Left renal cortex interstitium (tissue), 4 donors: Measurements from ENCODE around the gene ACER1. TPM values are rescaled to one million over a fixed set of nuclear protein-coding genes. Genes with fewer than 3 reads are reported as not detected.

Experiments
- DNase-seq, 4 donors: peaks; one replicate each; pipeline ENCODE4 v3.0.0-alpha.2; 2013; ENCODE audit warnings: low read depth in 4 of 4, low spot score in 2 of 4, missing footprints in 1 of 4
- polyA plus RNA-seq, 4 donors: library from polyadenylated mRNA; unstranded; fragments of 120-200 nt; gene quantifications; one replicate each; pipeline ENCODE4 v1.2.1, GENCODE V29; 2013; ENCODE audit not compliant: insufficient read length in 4 of 4

ACER1 gene
- polyA plus RNA-seq, 4 donors, result 0.10 to 0.24 (median 0.13) TPM; not detected in 1

DNA sequence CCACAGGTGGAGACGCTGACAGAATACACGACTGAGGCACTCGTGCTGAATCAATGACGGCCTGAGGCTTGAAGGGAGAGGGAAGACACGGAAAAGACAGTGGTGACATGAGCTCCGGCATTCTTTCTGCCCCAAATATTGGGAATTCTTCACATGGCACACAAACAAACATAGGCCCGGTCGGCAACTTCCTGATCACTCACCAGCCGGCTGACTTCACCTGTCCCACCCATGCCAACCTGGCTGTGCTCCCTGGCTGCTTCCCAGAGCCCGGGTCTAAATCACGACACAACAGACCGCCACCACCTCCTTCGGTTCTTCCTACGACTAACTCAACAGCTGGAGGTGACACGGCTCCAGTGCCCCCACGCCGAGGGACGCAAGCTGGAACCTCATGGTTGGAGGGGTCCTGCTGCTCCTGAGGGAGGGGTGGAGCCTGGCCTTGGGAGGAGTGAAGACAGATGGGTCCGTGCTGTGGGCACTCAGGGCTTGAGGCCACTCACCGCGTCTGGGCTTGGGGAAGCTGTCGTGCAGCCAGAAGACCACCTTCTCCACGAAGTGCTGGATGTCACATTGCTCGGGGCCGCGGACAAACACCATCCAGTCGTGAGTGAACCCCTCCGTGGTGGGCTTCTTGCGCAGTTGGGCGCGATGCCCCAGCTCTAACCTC, 63.2 kb downstream of the ACER1 start:
- no peak for DNase-seq

- no peak for DNase-seq
These were observed 64.1 kb downstream of the ACER1 start for GRCh38 chr19:6269101-6269886.

DNA sequence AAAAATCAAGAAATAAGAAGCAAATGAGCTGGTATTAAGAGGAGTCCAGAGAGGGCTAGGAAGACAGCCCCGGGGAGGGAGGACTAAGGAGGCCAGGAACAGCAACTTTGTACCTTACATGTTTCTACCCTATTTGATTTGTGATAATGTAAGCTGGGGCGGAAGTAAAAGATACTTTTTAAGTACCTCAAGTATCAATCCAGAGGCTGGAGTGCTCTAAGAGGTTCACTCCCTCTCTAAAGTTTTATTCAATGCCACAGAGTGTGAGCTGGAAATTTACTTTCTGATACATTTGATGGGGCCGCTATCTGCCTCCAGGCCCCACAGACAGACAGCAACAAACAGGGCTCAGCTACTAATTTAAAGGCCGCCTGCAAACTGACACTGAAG, 65.0 kb downstream of the ACER1 start:
- DNase-seq, result no peak

GRCh38 chr19:6267552-6268381, 65.6 kb downstream of the ACER1 start:
- no peak for DNase-seq

- no peak for DNase-seq
These were observed 68.6 kb downstream of the ACER1 start for GRCh38 chr19:6264803-6265202.

- DNase-seq, result no peak
These were observed 69.5 kb downstream of the ACER1 start for GRCh38 chr19:6263735-6264444.

- no peak for DNase-seq
These were observed 70.1 kb downstream of the ACER1 start for GRCh38 chr19:6263306-6263705.

- DNase-seq, result no peak
These were observed 70.9 kb downstream of the ACER1 start for GRCh38 chr19:6262519-6262918.

DNA sequence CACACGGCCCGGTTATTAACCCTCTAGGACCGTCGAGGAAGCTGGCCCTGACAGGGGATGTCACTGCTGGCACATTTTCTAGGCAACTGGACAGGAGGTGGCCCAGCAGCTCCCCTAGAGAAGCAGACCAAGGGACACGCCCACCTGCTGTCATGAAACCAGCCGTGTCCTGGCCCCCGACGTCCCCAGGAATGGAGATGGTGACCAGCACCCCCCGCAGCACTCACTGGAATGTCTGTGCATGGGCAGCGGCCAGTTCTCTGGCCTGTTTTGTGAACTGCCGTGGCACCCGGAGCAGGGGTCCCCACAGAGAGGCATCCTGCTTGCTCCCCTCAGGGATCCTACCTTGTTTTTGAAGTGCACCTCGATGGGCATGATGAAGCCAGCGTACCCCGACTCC, 71.5 kb downstream of the ACER1 start:
- no peak for DNase-seq

- no peak for DNase-seq
These were observed 72.3 kb downstream of the ACER1 start for GRCh38 chr19:6260912-6261650.

DNA sequence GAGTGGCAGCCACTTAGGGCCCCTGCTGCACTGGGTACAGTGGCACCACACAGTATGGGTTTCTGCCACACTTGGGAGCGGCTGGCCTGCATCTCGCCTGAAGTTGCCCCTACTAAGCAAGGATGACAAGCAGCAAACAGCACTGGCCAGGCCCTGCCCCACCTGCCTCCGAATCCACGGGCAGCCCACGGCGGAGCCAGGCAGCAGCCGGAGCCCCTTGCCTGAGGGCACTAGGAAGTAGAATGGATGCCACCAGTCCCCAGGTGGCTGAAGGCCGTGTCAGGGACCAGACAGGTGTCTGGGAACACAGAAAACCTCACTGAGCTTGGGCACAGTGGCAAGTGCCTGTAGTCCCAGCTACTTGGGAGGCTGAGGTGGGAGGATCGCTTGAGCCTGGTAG, 73.0 kb downstream of the ACER1 start:
- DNase-seq, result no peak

DNA sequence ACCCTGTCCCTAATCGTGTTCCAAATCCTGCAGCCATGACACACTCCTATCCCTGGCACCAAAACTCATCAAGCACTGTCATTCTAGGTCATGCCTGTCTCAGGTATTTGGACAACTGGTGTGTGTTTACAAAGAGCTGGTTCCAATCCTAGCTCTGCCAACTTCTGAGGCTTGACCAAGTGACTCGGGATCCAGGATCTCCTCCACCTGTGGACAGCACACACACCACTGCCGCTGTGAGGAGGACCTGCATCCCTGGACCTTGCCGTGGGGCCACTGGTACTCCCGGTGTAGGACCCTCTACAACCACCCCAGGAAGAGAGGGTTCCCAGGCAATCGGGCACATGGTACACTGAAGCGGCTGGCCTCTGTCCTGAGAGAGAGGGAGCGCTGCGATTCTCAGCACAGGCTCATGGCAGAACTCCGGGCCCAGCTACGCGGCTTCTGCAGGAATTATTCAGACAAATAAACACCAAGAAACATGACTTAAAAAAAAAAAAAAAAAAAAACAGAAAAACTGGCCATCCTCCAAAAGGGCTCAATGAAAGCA, 74.0 kb downstream of the ACER1 start:
- no peak for DNase-seq

- no peak for DNase-seq
These were observed 74.5 kb downstream of the ACER1 start for GRCh38 chr19:6258812-6259311.

Other genes with a start within 250 kb of the ACER1 start
- gene RFX2, start 223.1 kb downstream of the ACER1 start, polyA plus RNA-seq, result 10 to 100 TPM in 2 of 4 donors, 1 to 10 TPM in 2; 6.7 to 11.1 (median 8.8) TPM
- gene ACSBG2, start 197.9 kb downstream of the ACER1 start, polyA plus RNA-seq, result 1 to 10 TPM in 2 of 4 donors, under 1 TPM in 2; 0.54 to 2.7 (median 1.5) TPM
- gene MLLT1, start 53.6 kb downstream of the ACER1 start, polyA plus RNA-seq, result 100 to 1,000 TPM in 2 of 4 donors, 10 to 100 TPM in 2; 71.5 to 125 (median 108) TPM
- 10 to 100 TPM; 55.9 to 92.2 (median 67.8) TPM for gene CLPP, start 27.9 kb upstream of the ACER1 start, polyA plus RNA-seq
- gene ALKBH7, start 39.2 kb upstream of the ACER1 start, polyA plus RNA-seq, result 100 to 1,000 TPM in 1 of 4 donors, 10 to 100 TPM in 3; 40.4 to 108 (median 76.4) TPM
- 1 to 10 TPM; 1.9 to 3.5 (median 3.0) TPM for gene PSPN, start 42.3 kb upstream of the ACER1 start, polyA plus RNA-seq
- 100 to 1,000 TPM in 2 of 4 donors, 10 to 100 TPM in 2; 78.9 to 112 (median 102) TPM for gene GTF2F1, start 59.6 kb upstream of the ACER1 start, polyA plus RNA-seq
- gene KHSRP, start 91.2 kb upstream of the ACER1 start, polyA plus RNA-seq, result 100 to 1,000 TPM; 253 to 358 (median 331) TPM
- gene SLC25A41, start 100.2 kb upstream of the ACER1 start, polyA plus RNA-seq, result 1 to 10 TPM in 1 of 4 donors, under 1 TPM in 3; 0.25 to 1.5 (median 0.61) TPM
- gene SLC25A23, start 126.2 kb upstream of the ACER1 start, polyA plus RNA-seq, result 10 to 100 TPM; 63.2 to 97.5 (median 75.5) TPM
- 10 to 100 TPM; 22.0 to 39.8 (median 35.5) TPM for gene CRB3, start 130.7 kb upstream of the ACER1 start, polyA plus RNA-seq
- 10 to 100 TPM; 38.7 to 43.0 (median 40.4) TPM for gene DENND1C, start 148.2 kb upstream of the ACER1 start, polyA plus RNA-seq
- 10 to 100 TPM; 25.4 to 46.2 (median 33.5) TPM for gene TUBB4A, start 168.7 kb upstream of the ACER1 start, polyA plus RNA-seq
- under 1 TPM; 0.16 to 0.51 (median 0.28) TPM for gene TNFSF9, start 197.4 kb upstream of the ACER1 start, polyA plus RNA-seq